Measurements from ENCODE around the gene OR6J1.

DNA sequence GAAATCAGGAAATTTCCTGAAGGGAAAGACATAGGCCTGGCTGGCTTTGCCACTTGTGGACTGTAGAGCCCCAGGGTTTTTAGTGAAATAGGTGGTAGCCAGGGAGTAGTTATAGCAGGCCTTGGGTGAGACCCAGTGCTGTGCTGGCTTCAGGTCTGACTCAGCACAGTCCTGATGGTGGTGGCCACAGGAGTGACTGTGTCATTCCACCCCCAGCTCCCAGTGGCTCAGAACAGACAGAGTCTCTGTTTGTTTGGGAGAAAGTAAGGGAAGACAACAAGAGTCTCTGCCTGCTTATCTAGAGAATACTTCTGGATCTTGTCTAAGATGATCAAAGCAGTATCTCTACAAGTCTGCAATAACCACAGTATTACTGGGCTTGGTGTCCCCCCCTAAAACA lies 27.5 kb upstream of the OR6J1 start:
- TF ChIP-seq EZH2 (IDR thresholded peaks at IDR 0.05; ENCODE audit: insufficient read depth, poor library complexity, severe bottlenecking) = no peak
- TF ChIP-seq EZH2phosphoT487 (IDR thresholded peaks at IDR 0.05; ENCODE audit: insufficient read depth, low read depth) = no peak
